A549 (cell line): ENCODE data around the gene METRNL.

Experiments used
- BHLHE40 ChIP-seq: IDR thresholded peaks from 2 replicates; pipeline ENCODE4 v1.6.1; 2012; ENCODE audit warnings: low read depth, low read length, inconsistent platforms
- CHD2 ChIP-seq: fragments of 150-350 bp; IDR thresholded peaks from 2 replicates; pipeline ENCODE4 v1.6.1; 2014; ENCODE audit warnings: low read length; ENCODE audit not compliant: partially characterized antibody
- CTCF ChIP-seq: fragments of >200 bp; sonication (Bioruptor Twin); formaldehyde crosslinking; IDR thresholded peaks from 3 replicates; pipeline ENCODE4 v1.5.1; 2016
- EP300 ChIP-seq, 2 experiments: fragments of >200 bp; sonication (Bioruptor Twin); formaldehyde crosslinking; IDR thresholded peaks; 2 replicates in 1 of 2; 3 replicates in 1 of 2; pipeline ENCODE4 v1.6.1; 2016 to 2017
- MAX ChIP-seq: IDR thresholded peaks from 2 replicates; pipeline ENCODE4 v1.6.1; 2012
- POLR2A ChIP-seq: IDR thresholded peaks from 2 replicates; pipeline ENCODE4 v1.6.1; 2012; ENCODE audit warnings: mild to moderate bottlenecking, low read length
- RCOR1 ChIP-seq: fragments of 150-350 bp; IDR thresholded peaks from 2 replicates; pipeline ENCODE4 v1.6.1; 2014; ENCODE audit warnings: antibody characterized with exemption, low read length, low read depth
- RFX5 ChIP-seq: fragments of 450-650 bp; IDR thresholded peaks from 2 replicates; pipeline ENCODE4 v1.7.1; 2014; ENCODE audit warnings: antibody characterized with exemption, mild to moderate bottlenecking, moderate library complexity
- ZFP36 ChIP-seq: fragments of 450-650 bp; IDR thresholded peaks from 2 replicates; pipeline ENCODE4 v1.6.1; 2014; ENCODE audit warnings: borderline replicate concordance; ENCODE audit not compliant: partially characterized antibody
- ZSCAN20 ChIP-seq: fragments of 250-450 bp; sonication (Bioruptor Pico); IDR thresholded peaks from 2 replicates; pipeline ENCODE4 v1.8.0; 2022; ENCODE audit warnings: mild to moderate bottlenecking, moderate library complexity

GRCh38 chr17:83100853-83101391, 21.5 kb downstream of the METRNL start:
- no peak for TF ChIP-seq POLR2A
- TF ChIP-seq RFX5: no peak
- TF ChIP-seq EP300 (IDR thresholded peaks at IDR 0.05): no peak
- TF ChIP-seq RCOR1: no peak
- no peak for TF ChIP-seq ZSCAN20 (CRISPR knock-in tag)
- no peak for TF ChIP-seq CTCF
- TF ChIP-seq ZFP36: no peak
- TF ChIP-seq MAX: no peak
- no peak for TF ChIP-seq CHD2
- TF ChIP-seq BHLHE40: no peak
